ENCODE measurements around the gene GYG1.

The GYG1 gene

DNA sequence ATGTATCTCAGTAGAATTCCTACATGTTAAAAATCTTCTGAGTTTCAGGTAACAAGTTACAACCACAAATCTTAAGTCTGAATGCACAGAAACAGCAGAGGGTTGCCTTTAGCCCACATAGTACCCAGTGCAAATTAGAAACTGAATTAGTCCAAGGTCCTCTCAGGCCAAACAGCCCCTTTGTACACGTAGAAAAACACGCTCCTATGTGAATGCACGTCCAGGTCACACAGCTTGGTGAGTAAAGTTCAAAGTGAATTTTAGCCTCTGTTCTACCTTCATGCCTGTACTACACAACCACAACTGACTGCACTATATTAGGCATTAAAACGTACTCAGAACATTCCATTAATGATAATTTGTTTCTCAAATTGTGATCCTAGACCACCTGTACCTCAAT lies 46.3 kb downstream of the GYG1 start:
- peaks cover 60% of the 10 kb centered on the region for H3K36me3 Mint-ChIP-seq (ENCODE audit: low read depth)

GRCh38 chr3:149038322-149038721 lies 47.0 kb downstream of the GYG1 start:
- Mint-ChIP-seq H3K4me3 (no peak overlapping the region), H3K4me1 (no peaks in the 10 kb centered on the region), H3K27ac (no peak overlapping the region), H3K27me3 (ENCODE audit: low read depth) (no peaks in the 10 kb centered on the region), H3K9me3 (no peaks in the 10 kb centered on the region), H3K36me3 (ENCODE audit: low read depth) (peaks cover 60% of the 10 kb centered on the region)
- TF ChIP-seq CTCF (IDR thresholded peaks at IDR 0.05; ENCODE audit: unreplicated experiment in 3 of 3): no peak

More for the DNA sequence above, 46.3 kb downstream of the GYG1 start:
- Mint-ChIP-seq H3K27ac (no peak overlapping the region), H3K9me3 (no peaks in the 10 kb centered on the region), H3K4me3 (no peak overlapping the region), H3K27me3 (ENCODE audit: low read depth) (no peaks in the 10 kb centered on the region), H3K4me1 (no peaks in the 10 kb centered on the region)
- TF ChIP-seq CTCF (IDR thresholded peaks at IDR 0.05; ENCODE audit: unreplicated experiment in 3 of 3): no peak

DNA sequence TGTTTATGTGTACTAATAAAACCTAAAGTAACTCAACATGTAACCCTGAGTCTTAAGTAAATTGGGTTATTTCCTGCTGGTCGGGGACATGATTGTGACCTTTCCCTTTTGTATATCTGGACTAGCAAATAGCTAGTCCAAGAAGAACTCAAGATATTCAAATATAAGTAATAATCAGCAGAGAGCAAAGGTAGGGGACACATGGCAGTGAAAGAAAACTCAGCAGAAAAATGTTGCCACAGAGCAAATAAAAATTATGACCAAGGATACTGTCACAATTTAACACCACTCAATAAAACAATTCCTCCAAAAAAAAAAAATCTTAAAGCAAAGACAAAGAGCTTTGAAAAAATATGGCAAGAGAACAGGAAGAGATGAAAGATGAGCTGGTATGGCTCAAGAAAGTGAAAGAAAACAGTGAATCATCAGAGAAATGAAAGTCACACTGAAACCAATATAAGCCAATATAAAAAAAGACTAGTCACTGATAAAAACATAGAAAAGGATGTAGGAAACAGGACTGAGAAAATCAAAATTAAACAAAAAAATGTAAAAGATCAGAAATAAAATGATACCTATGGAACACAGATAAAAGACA lies 51.5 kb downstream of the GYG1 start:
- no peaks in the 10 kb centered on the region for H3K9me3 Mint-ChIP-seq
- H3K4me3 Mint-ChIP-seq: no peak overlapping the region
- no peak for TF ChIP-seq CTCF (IDR thresholded peaks at IDR 0.05; ENCODE audit: unreplicated experiment in 3 of 3)
- H3K27me3 Mint-ChIP-seq (ENCODE audit: low read depth): no peaks in the 10 kb centered on the region
- H3K27ac Mint-ChIP-seq: no peak overlapping the region
- peaks cover 62% of the 10 kb centered on the region for H3K36me3 Mint-ChIP-seq (ENCODE audit: low read depth)
- H3K4me1 Mint-ChIP-seq: no peaks in the 10 kb centered on the region

DNA sequence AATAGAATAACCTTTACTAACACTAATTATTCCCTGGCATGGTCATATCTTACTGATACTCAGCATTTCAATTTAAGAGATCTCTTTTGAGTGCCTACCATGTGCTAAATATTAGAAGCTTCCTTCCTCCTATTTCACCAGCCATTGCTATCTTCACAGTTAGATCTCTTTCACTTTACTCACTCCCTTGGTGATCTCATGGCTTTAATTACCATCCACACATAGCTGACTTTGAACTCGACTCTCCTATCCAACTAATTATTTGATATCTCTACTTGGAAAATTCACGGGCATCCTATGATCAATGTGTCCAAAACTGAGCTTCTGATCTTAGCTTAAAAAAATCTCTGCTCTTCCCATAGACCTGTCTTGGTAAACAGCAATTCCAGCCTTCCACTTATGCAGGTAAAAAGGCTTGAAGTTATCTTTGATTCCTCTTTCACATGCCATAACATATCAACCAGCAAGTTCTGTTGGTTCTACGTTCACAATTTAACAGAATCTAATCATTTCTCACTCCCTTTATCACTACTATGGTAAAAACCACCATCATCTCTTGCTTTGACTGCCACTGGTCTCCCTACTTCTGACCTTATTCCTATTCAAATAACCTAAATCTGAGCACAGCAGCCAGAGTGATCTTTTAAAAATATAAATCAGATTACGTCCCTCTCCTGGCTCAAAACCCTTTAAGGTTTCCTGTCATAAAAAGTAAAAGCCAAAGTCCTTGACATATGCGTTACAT lies 53.2 kb downstream of the GYG1 start:
- Mint-ChIP-seq H3K4me1 (no peaks in the 10 kb centered on the region), H3K27me3 (ENCODE audit: low read depth) (no peaks in the 10 kb centered on the region), H3K36me3 (ENCODE audit: low read depth) (peaks cover 62% of the 10 kb centered on the region), H3K9me3 (no peaks in the 10 kb centered on the region), H3K4me3 (no peak overlapping the region), H3K27ac (no peak overlapping the region)
- TF ChIP-seq CTCF (IDR thresholded peaks at IDR 0.05; ENCODE audit: unreplicated experiment in 3 of 3): no peak

GRCh38 chr3:149055575-149055974 lies 64.2 kb downstream of the GYG1 start:
- no peak overlapping the region for H3K27ac Mint-ChIP-seq
- H3K36me3 Mint-ChIP-seq (ENCODE audit: low read depth): peaks cover 86% of the 10 kb centered on the region
- TF ChIP-seq CTCF (IDR thresholded peaks at IDR 0.05; ENCODE audit: unreplicated experiment in 3 of 3): no peak
- H3K4me3 Mint-ChIP-seq: no peak overlapping the region
- H3K4me1 Mint-ChIP-seq: no peaks in the 10 kb centered on the region
- H3K27me3 Mint-ChIP-seq (ENCODE audit: low read depth): no peaks in the 10 kb centered on the region
- no peaks in the 10 kb centered on the region for H3K9me3 Mint-ChIP-seq

DNA sequence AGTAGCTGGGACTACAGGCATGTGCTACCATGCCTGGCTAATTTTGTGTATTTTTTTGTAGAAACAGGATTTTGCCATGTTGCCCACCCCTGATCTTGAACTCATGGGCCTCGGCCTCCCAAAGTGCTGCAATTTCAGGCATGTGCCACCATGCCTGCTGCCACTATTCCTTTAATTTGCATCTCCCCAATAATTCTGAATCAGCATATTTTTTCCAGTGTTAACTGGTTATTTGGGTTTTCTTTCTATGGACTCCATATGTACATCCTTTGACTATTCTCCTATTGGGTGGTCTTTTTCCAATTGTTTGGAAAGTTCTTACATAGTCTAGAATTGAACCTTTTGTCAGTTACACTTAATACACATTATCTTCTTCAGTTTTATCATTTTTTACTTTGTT lies 66.9 kb downstream of the GYG1 start:
- no peak for TF ChIP-seq CTCF (IDR thresholded peaks at IDR 0.05; ENCODE audit: unreplicated experiment in 3 of 3)
- H3K36me3 Mint-ChIP-seq (ENCODE audit: low read depth): peaks cover 77% of the 10 kb centered on the region

More for the DNA sequence above, 66.9 kb downstream of the GYG1 start:
- Mint-ChIP-seq H3K4me1 (no peaks in the 10 kb centered on the region), H3K27ac (no peak overlapping the region), H3K27me3 (ENCODE audit: low read depth) (no peaks in the 10 kb centered on the region), H3K9me3 (no peaks in the 10 kb centered on the region), H3K4me3 (no peak overlapping the region)
